Duodenal mucosa (tissue), 2 donors: ENCODE measurements around the gene CLSTN3.

Experiments used
- H3K27ac ChIP-seq: one replicate; pipeline ENCODE4 v1.7.0; 2013; ENCODE audit warnings: low read depth, low read length
- H3K27me3 ChIP-seq, 2 donors: one replicate each; pipeline ENCODE4 v1.7.0; 2013; ENCODE audit warnings: low read length in 2 of 2, control low read depth in 1 of 2; ENCODE audit not compliant: insufficient read depth in 2 of 2, control insufficient read depth in 1 of 2
- H3K36me3 ChIP-seq, 2 donors: one replicate each; pipeline ENCODE4 v1.7.0; 2013; ENCODE audit warnings: low read length in 2 of 2, control low read depth in 1 of 2; ENCODE audit not compliant: insufficient read depth in 2 of 2, control insufficient read depth in 1 of 2
- H3K4me1 ChIP-seq, 2 donors: one replicate each; pipeline ENCODE4 v1.7.0; 2013; ENCODE audit warnings: low read length in 2 of 2, control low read depth in 1 of 2; ENCODE audit not compliant: insufficient read depth in 2 of 2, control insufficient read depth in 1 of 2
- H3K4me3 ChIP-seq, 2 donors: one replicate each; pipeline ENCODE4 v1.7.0; 2013; ENCODE audit warnings: low read length in 2 of 2, low read depth in 1 of 2
- H3K9ac ChIP-seq, 2 donors: one replicate each; pipeline ENCODE4 v1.7.0; 2013; ENCODE audit warnings: low read length in 2 of 2, low read depth in 1 of 2
- H3K9me3 ChIP-seq, 2 donors: one replicate each; pipeline ENCODE4 v1.7.0; 2013; ENCODE audit warnings: low read length in 2 of 2, control low read depth in 1 of 2; ENCODE audit not compliant: control insufficient read depth in 1 of 2

CLSTN3 gene

DNA sequence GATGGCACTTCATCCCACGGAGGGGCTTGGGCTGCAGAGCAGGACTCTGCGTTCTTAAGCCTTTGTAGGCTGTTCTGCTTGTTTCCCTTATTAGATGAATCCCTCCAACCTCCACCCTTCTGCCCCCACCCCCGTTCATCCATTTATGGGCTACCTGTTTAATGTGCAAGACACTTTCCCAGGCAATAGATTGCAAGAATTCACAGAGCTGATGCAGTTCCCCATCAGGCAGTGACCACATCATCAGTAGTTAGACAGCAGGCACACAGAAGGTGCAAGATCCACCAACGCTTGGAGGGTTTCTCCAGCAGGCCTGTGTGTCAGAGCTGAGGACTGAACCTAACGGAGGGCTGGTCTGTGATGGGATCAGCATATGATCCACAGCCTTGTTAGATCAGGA is 36.7 kb upstream of the CLSTN3 start:
- H3K4me3 ChIP-seq, result no peak overlapping the region
- peaks cover 0 to 3% of the 10 kb centered on the region in 2 donors for H3K27me3 ChIP-seq
- H3K36me3 ChIP-seq, result peaks cover 0 to under 1% of the 10 kb centered on the region in 2 donors
- peaks cover 15 to 28% of the 10 kb centered on the region in 2 donors for H3K4me1 ChIP-seq
- H3K9me3 ChIP-seq, result no peaks in the 10 kb centered on the region
- H3K9ac ChIP-seq, result no peak overlapping the region
- H3K27ac ChIP-seq, result no peak overlapping the region

DNA sequence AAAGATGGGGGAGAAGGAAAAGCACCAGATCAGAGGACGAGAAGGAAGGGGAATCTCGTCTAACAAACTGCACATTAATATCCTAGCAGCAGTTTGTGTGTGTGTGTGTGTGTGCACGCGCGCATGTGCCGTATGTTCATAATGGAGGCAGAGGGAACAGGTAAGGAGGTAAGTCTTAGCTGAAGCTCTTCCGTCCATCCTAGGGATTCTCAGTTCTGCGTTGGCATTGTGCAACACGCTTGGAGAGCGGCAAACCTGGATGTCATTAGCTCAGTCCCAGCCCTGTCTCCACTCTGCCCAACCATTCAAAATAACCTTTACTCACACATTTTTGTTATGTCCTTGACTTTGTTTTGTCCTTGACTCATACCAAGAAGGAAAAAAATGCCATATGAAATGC is 36.3 kb upstream of the CLSTN3 start:
- Histone ChIP-seq H3K27ac (no peak overlapping the region), H3K9ac (no peak overlapping the region), H3K9me3 (no peaks in the 10 kb centered on the region), H3K4me1 (peaks cover 15 to 28% of the 10 kb centered on the region in 2 donors), H3K27me3 (peaks cover 0 to 3% of the 10 kb centered on the region in 2 donors), H3K36me3 (peaks cover 0 to 3% of the 10 kb centered on the region in 2 donors), H3K4me3 (no peak overlapping the region)

DNA sequence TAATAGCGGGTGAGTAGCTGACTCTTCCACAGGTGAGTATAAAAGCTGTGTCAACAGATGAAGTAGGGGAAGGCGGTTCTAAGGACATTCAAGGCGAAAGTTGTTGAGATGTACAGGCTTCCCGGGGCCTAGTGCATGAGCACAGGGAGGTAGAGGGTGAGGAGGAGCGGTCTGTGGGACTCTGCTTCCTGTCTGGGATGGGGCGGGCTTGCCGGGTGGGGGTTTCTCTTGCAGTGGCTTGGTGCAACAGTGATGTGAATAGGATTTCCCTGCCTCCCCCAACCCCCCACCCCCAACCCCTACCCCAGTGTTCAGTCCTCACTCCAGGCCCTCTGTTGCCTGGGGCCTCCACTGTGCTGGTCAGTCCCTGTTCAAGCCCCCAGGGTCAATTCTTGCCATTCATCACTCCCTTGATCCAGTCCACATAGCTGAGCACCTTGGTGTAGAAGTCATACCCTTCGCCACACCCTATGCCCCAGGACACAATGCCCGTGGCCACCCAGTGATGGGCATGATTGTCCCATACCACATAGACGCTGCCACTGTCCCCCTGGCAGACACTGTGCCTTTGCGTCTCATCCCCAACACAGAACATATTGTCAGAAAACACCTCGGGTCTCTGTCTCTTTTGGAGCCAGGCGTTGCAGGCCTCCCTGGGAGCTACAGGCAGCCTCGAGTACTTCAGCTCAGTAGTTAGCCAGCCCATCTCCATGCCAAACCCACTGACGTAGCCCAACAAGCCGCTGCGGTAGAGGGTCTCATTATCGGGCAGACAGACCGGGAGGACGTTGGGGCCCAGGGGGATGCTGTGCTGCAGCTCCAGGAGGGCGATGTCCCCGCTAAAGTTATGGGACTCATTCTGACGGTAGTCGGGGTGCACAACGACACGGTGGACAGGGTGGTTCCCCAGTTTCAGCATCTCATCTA is 33.9 kb upstream of the CLSTN3 start:
- Histone ChIP-seq H3K9ac (no peak overlapping the region), H3K9me3 (no peaks in the 10 kb centered on the region), H3K36me3 (peaks cover 0 to 9% of the 10 kb centered on the region in 2 donors), H3K27ac (no peak overlapping the region), H3K4me3 (no peak overlapping the region), H3K4me1 (peaks cover 15 to 19% of the 10 kb centered on the region in 2 donors), H3K27me3 (peaks cover 0 to 3% of the 10 kb centered on the region in 2 donors)

DNA sequence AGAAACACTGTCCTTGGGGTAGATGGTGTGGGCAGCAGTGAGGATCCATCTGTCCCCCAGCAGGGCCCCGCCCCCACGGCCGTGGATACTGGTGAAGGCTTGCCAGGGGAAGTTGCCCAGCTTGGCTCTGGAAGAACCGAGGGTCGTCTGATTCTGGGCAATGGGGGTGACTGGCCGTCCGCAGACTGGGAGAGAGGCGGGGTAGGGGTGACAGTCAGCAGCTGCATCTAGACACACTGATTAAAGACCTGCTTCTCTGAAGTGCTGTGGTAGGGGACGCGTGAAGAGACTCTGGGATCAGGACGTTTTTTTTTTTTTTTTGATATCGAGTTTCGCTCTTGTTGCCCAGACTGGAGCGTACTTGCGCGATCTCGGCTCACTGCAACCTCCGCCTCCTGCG is 33.2 kb upstream of the CLSTN3 start:
- Histone ChIP-seq H3K9me3 (no peaks in the 10 kb centered on the region), H3K27ac (no peak overlapping the region), H3K4me1 (peaks cover 14% of the 10 kb centered on the region in 2 donors), H3K4me3 (no peak overlapping the region), H3K27me3 (peaks cover 0 to 3% of the 10 kb centered on the region in 2 donors), H3K36me3 (peaks cover 0 to 12% of the 10 kb centered on the region in 2 donors), H3K9ac (no peak overlapping the region)

DNA sequence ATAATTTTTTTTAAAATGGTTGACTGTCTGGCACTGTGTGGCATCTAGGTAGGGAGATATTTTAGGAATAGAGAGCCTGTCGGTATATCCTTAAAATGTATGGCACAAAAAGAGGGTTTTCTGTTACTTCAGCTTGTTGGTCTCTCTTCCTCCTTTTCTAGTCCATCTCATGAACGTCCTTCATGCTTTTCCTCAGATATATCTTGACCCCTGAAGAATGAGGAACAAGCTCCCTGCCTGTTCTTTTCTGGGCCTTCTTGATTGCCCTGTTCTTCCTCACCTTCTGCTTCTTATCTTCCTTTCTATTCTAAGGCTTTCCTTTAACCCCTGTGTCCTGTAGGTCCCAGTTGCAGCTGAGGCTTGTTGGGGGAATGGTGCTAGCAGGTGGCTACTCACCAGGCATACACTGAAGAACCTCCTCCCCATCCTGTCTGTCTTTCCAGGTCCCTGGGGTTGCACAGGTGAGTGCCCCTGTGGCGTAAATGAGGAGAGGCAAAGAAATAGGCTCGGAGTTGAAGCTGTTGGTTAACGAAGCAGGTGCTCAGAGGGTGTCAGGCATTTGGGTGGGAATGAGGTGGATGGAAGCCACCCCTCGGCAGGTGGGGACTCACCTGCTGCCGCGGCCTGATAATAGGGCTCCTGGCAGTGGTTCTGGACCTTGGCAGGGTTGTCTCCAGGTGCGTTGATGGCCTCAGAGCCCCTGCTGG is 30.7 kb upstream of the CLSTN3 start:
- H3K9me3 ChIP-seq, result no peaks in the 10 kb centered on the region
- no peak overlapping the region for H3K27ac ChIP-seq
- H3K9ac ChIP-seq, result no peak overlapping the region
- H3K4me1 ChIP-seq, result no peaks in the 10 kb centered on the region
- no peak overlapping the region for H3K4me3 ChIP-seq
- no peaks in the 10 kb centered on the region for H3K27me3 ChIP-seq
- peaks cover 0 to 16% of the 10 kb centered on the region in 2 donors for H3K36me3 ChIP-seq

DNA sequence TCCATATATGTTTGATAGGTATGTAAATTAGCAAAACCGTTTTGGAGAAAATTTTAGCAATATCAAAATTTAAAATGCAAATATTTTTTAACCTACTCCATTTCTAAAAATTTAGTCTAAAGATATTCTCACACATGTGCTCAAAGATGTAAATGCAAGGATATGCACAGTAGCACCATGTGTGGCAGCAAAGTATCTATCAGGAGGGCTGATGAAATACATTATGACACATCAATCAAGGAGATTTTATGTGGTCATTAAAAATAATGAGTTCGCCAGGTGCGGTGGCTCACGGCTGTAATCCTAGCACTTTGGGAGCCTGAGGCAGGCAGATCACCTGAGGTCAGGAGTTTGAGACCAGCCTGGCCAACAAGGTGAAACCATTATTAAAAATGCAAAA is 29.9 kb upstream of the CLSTN3 start:
- no peak overlapping the region for H3K9ac ChIP-seq
- H3K36me3 ChIP-seq, result peaks cover 0 to 16% of the 10 kb centered on the region in 2 donors
- H3K27ac ChIP-seq, result no peak overlapping the region
- H3K27me3 ChIP-seq, result no peaks in the 10 kb centered on the region
- no peaks in the 10 kb centered on the region for H3K9me3 ChIP-seq
- H3K4me1 ChIP-seq, result no peaks in the 10 kb centered on the region
- H3K4me3 ChIP-seq, result no peak overlapping the region

DNA sequence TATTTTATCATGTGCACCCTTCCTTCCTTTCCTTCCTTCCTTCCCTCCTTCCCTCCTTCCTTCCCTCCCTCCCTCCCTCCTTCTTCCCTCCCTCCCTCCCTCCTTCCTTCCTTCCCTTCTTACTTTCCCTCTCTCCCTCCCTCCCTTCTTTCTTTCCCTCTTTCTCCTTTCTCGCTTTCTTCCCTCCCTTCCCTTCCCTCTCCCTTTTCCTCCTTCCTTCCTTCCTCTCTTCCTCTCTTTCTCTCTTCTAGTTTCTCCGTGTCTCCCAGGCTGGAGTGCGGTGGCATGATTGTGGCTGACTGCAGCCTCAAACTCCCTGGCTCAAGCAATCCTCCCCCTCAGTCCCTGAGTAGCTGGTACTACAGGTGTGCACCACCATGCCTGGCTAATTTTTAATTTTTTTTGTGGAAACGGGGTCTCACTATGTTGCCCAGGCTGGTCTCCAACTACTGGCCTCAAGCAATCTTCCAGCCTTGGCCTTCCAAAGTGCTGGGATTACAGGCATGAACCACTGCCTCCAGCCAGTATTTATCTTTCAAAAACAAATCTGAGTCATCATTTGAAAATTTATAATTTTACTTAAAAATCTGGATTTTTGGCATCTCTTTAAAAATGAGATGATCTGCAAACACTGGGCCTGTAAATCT is 29.0 kb upstream of the CLSTN3 start:
- no peaks in the 10 kb centered on the region for H3K4me1 ChIP-seq
- H3K27ac ChIP-seq, result no peak overlapping the region
- peaks cover 0 to under 1% of the 10 kb centered on the region in 2 donors for H3K9me3 ChIP-seq
- peaks cover 0 to 16% of the 10 kb centered on the region in 2 donors for H3K36me3 ChIP-seq
- H3K9ac ChIP-seq, result no peak overlapping the region
- no peak overlapping the region for H3K4me3 ChIP-seq
- no peaks in the 10 kb centered on the region for H3K27me3 ChIP-seq

DNA sequence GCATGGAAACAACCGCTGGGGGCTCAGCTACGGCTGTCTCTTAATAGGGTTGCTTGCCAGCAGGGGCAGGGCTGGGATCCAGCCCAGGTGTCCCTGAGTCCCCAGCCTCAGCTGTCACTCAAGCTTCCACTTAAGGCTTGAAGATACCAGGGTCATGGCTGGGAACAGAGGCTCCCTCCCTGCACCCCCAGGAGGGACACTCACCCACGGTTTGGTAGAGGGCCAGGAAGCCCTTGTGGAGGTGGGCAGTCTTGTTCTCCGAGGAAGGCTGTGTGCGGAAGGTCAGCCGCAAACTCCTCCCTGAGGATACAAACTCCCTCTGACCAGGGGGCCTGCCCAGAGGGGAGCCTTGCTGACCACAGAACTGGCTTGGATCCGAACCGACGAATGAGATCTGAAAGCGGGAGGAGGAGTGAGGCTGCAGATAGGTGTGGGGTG is 28.5 kb upstream of the CLSTN3 start:
- Histone ChIP-seq H3K27ac (no peak overlapping the region), H3K4me3 (no peak overlapping the region), H3K9ac (no peak overlapping the region), H3K4me1 (no peaks in the 10 kb centered on the region), H3K27me3 (no peaks in the 10 kb centered on the region), H3K9me3 (peaks cover 0 to 2% of the 10 kb centered on the region in 2 donors), H3K36me3 (peaks cover 0 to 16% of the 10 kb centered on the region in 2 donors)

DNA sequence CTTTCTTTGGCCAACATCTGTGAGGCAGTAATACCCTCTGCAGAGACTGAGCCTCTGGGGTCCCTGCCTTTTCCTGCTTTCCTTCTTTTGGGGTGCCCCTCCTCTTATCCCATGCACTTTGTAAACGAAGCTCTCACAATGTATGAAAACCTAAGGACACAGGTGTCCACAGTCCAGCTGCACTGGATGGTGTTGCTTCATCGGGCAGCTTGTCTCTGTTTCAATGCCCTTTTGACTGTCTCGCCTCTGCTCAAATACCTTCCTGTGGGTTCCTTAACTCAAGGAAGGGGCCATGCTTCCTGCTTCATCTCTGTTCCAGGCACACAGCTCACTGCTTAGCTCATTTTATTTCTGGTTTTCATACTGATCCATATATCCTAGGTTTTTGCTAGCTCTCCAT is 27.6 kb upstream of the CLSTN3 start:
- peaks cover 0 to 16% of the 10 kb centered on the region in 2 donors for H3K36me3 ChIP-seq

More for the DNA sequence above, 27.6 kb upstream of the CLSTN3 start:
- Histone ChIP-seq H3K9me3 (peaks cover 0 to 2% of the 10 kb centered on the region in 2 donors), H3K4me1 (peaks cover 0 to 1% of the 10 kb centered on the region in 2 donors), H3K27ac (no peak overlapping the region), H3K9ac (no peak overlapping the region), H3K27me3 (no peaks in the 10 kb centered on the region), H3K4me3 (no peak overlapping the region)
